Measurements from ENCODE around the gene LDHAL6A. TPM values are rescaled to one million over a fixed set of nuclear protein-coding genes. Genes with fewer than 3 reads are reported as not detected.

The LDHAL6A gene
- total and polyA plus RNA-seq, 8 donors = 0.51 to 0.94 (median 0.69) TPM; not detected in 2

DNA sequence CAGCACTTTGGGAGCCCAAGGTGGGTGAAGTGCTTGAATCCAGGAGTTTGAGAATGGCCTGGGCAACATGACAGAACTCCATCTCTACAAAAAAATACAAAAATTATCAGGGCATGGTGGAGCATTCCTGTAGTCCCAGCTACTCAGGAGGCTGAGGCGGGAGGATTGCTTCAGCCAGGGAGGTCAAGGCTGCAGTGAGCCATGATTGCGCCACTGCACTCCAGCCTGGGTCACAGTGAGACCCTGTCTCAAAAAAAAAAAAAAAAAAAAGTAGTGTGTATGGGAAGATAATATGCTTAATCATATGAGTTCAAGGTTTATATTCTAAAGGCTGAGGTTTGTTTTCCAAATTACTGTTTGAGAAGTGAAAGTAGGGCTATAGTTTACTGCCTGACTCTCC, 10.7 kb downstream of the LDHAL6A start:
- TF ChIP-seq, protein P1, sequence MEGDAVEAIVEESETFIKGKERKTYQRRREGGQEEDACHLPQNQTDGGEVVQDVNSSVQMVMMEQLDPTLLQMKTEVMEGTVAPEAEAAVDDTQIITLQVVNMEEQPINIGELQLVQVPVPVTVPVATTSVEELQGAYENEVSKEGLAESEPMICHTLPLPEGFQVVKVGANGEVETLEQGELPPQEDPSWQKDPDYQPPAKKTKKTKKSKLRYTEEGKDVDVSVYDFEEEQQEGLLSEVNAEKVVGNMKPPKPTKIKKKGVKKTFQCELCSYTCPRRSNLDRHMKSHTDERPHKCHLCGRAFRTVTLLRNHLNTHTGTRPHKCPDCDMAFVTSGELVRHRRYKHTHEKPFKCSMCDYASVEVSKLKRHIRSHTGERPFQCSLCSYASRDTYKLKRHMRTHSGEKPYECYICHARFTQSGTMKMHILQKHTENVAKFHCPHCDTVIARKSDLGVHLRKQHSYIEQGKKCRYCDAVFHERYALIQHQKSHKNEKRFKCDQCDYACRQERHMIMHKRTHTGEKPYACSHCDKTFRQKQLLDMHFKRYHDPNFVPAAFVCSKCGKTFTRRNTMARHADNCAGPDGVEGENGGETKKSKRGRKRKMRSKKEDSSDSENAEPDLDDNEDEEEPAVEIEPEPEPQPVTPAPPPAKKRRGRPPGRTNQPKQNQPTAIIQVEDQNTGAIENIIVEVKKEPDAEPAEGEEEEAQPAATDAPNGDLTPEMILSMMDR (IDR thresholded peaks at IDR 0.05) = no peak
- intact Hi-C loops (cut with DNase I) = no loop called here
- Histone ChIP-seq H3K36me3 (no peaks in the 10 kb centered on the region), H3K9me3 (no peaks in the 10 kb centered on the region), H3K27ac (no peak overlapping the region), H3K27me3 (no peaks in the 10 kb centered on the region), H3K4me1 (no peaks in the 10 kb centered on the region), H3K4me3 (no peak overlapping the region)
- DNase-seq = no peak
- ATAC-seq = no peak

DNA sequence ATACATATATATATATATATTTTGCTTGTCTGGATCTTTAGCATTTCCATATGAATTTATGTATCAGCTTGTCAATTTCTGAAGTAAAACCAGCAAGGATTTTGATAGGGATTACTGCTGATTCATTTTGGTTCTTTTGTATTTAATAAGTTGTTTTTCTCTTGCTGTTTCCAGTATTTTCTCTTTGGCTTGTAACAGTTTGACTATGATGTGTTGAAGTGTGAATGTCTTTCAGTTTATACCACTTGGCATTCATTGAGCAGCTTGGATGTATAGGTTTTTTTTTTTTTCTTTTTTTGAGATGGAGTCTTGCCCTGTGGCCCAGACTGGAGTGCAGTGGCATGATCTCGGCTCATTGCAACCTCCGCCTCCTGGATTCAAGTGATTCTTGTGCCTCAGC, 12.4 kb downstream of the LDHAL6A start:
- ATAC-seq = no peak
- TF ChIP-seq, protein P1 (IDR thresholded peaks at IDR 0.05) = no peak

DNA sequence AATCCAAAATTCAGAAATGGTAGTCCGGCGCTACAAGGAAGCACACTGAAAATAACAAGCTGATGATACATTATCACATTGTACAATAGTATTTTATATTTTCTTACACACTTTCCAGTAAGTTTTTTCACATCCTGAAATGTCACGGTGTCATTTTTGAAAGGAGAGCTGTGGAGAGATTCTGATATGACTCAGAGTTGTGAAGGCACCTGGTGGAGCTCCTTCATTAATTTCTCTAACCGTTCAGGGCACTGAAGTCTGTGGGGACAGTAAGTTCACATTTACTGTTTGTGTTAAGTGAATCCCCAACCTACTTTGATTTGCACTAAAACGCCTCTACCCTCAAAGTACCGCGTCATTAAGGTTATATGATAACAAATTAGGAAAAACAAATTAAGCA, 13.3 kb downstream of the LDHAL6A start:
- TF ChIP-seq, protein P1 (IDR thresholded peaks at IDR 0.05) = no peak
- no peak for ATAC-seq
- Histone ChIP-seq H3K4me1 (no peaks in the 10 kb centered on the region), H3K4me3 (no peak overlapping the region), H3K9me3 (no peaks in the 10 kb centered on the region), H3K36me3 (peaks cover 0 to 6% of the 10 kb centered on the region in 2 donors), H3K27me3 (no peaks in the 10 kb centered on the region), H3K27ac (no peak overlapping the region)
- intact Hi-C loops (cut with DNase I) = no loop called here
- DNase-seq = no peak

More for the DNA sequence above, 12.4 kb downstream of the LDHAL6A start:
- no peaks in the 10 kb centered on the region for H3K4me1 ChIP-seq
- H3K27me3 ChIP-seq = no peaks in the 10 kb centered on the region
- no peaks in the 10 kb centered on the region for H3K9me3 ChIP-seq
- intact Hi-C loops (cut with DNase I) = no loop called here
- H3K36me3 ChIP-seq = no peaks in the 10 kb centered on the region
- H3K4me3 ChIP-seq = no peak overlapping the region
- no peak overlapping the region for H3K27ac ChIP-seq
- no peak for DNase-seq

DNA sequence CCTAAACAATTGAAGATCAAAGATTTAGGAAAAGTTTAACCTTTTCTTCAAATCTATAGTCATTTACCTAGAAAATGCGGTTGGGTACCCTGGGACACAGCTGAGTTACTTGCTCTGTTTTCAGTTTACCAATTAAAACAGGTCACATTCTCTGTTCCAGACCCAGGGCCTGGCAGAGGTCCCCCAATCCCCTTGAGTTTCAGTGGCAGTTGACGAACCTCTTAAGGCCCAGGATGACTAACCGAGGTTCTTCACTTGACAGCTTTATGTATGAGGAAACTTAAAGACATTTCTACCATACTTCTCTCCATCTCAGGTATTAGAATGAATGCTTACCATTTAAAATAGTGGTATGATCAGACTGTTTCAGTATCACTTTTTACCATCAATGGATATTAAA, 16.3 kb downstream of the LDHAL6A start:
- intact Hi-C loops (cut with DNase I) = no loop called here
- Histone ChIP-seq H3K27ac (peak overlapping the region in 1 of 2 donors; percentile 28), H3K4me3 (no peak overlapping the region), H3K9me3 (no peaks in the 10 kb centered on the region), H3K36me3 (peaks cover 0 to 35% of the 10 kb centered on the region in 2 donors), H3K27me3 (no peaks in the 10 kb centered on the region), H3K4me1 (no peaks in the 10 kb centered on the region)
- DNase-seq (no peak), ATAC-seq (peak; percentile 60)
- TF ChIP-seq, protein P1 (IDR thresholded peaks at IDR 0.05) = no peak

DNA sequence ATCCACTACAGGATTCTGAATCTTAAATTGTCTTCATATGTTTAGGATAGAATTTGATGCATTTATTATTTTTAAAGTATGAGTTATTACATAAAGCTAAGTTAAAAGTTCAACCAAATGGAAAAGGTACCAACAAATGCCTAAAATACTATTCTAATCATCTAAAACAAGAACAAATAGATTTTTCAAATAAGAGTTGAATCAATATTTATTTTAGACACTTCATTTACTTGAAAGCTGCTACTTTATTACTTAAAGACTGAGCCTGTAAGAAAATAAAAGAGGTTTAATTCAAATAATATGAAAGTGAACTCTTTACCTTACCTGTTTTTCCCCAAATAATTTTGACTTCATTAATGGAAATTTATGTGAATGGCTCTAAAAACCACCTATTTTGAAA, 16.9 kb downstream of the LDHAL6A start:
- no peak overlapping the region for H3K4me3 ChIP-seq
- TF ChIP-seq, protein P1 (IDR thresholded peaks at IDR 0.05) = no peak
- H3K4me1 ChIP-seq = no peaks in the 10 kb centered on the region
- intact Hi-C loops (cut with DNase I) = no loop called here
- no peaks in the 10 kb centered on the region for H3K27me3 ChIP-seq
- peaks cover 0 to 39% of the 10 kb centered on the region in 2 donors for H3K36me3 ChIP-seq
- H3K27ac ChIP-seq = peak overlapping the region in 1 of 2 donors; percentile 28
- ATAC-seq = peak; percentile 68
- no peaks in the 10 kb centered on the region for H3K9me3 ChIP-seq
- no peak for DNase-seq

Measured in left lung (tissue), 10 donors.